ENCODE measurements around the gene ARCN1. TPM values are rescaled to one million over a fixed set of nuclear protein-coding genes. Genes with fewer than 3 reads are reported as not detected.

The ARCN1 gene
- 91.3 and 94.7 TPM in 2 replicates for total RNA-seq

GRCh38 chr11:118572061-118572980, at the start of gene ARCN1:
TSS of gene ARCN1 (plus strand) at chr11:118572409. CDS start at chr11:118572548, 139 bp downstream.
- H3K4me3 Mint-ChIP-seq: peak within 1 kb of the TSS; percentile 93
- TF ChIP-seq CTCF (IDR thresholded peaks at IDR 0.05): no peak
- peak; percentile 88 for ATAC-seq (ENCODE audit: low read depth)

GRCh38 chr11:118522571-118523072, 49.6 kb upstream of the ARCN1 start:
- Mint-ChIP-seq H3K36me3 (ENCODE audit: low read depth) (peaks cover 55% of the 10 kb centered on the region), H3K27me3 (no peaks in the 10 kb centered on the region), H3K27ac (peak overlapping the region; percentile 7), H3K4me1 (peaks cover 8% of the 10 kb centered on the region), H3K4me3 (no peak overlapping the region), H3K9me3 (no peaks in the 10 kb centered on the region)
- ChIA-PET POLR2A (no interaction called here), CTCF (no interaction called here)
- DNase-seq: no peak
- no peak for ATAC-seq (ENCODE audit: low read depth)
- no peak for TF ChIP-seq CTCF (IDR thresholded peaks at IDR 0.05)
- intact Hi-C loops (cut with micrococcal nuclease): no loop called here

More at GRCh38 chr11:118572061-118572980, at the start of gene ARCN1:
- Mint-ChIP-seq H3K27me3 (no peaks in the 10 kb centered on the region), H3K4me1 (peaks cover 45% of the 10 kb centered on the region), H3K9me3 (no peaks in the 10 kb centered on the region), H3K36me3 (ENCODE audit: low read depth) (peaks cover 21% of the 10 kb centered on the region), H3K27ac (peak within 1 kb of the TSS; percentile 86)
- ChIA-PET POLR2A (interaction anchor here (0.5 to 1.5 kb wide), 18 partner anchors 17 to 762 kb away, joined by 3 to 9 read pairs (median 4); partner anchors contain the start of genes HMBS, KMT2A, PHLDB1 and TMEM25), CTCF (interaction anchor here (0.8 kb wide), 1 partner anchor 37 kb away, joined by 3 read pairs; no protein-coding TSS in a partner anchor)
- DNase-seq: peak; percentile 67
- intact Hi-C loops (cut with micrococcal nuclease): loop anchor here (1.0 to 5.0 kb wide), 5 partner anchors 38 to 426 kb away; partner anchors contain the start of genes ATP5MG, CENATAC, KMT2A and UBE4A

GRCh38 chr11:118524356-118524755, 47.9 kb upstream of the ARCN1 start:
- peaks cover 11% of the 10 kb centered on the region for H3K4me1 Mint-ChIP-seq
- no peak for ATAC-seq (ENCODE audit: low read depth)
- ChIA-PET CTCF (no interaction called here), POLR2A (no interaction called here)
- H3K36me3 Mint-ChIP-seq (ENCODE audit: low read depth): peaks cover 50% of the 10 kb centered on the region
- intact Hi-C loops (cut with micrococcal nuclease): no loop called here
- DNase-seq: no peak
- H3K27me3 Mint-ChIP-seq: no peaks in the 10 kb centered on the region
- no peak overlapping the region for H3K27ac Mint-ChIP-seq
- no peak for TF ChIP-seq CTCF (IDR thresholded peaks at IDR 0.05)
- no peak overlapping the region for H3K4me3 Mint-ChIP-seq
- H3K9me3 Mint-ChIP-seq: no peaks in the 10 kb centered on the region

- intact Hi-C loops (cut with micrococcal nuclease): no loop called here
- peaks cover 13% of the 10 kb centered on the region for H3K4me1 Mint-ChIP-seq
- no peak overlapping the region for H3K27ac Mint-ChIP-seq
- no peaks in the 10 kb centered on the region for H3K9me3 Mint-ChIP-seq
- H3K36me3 Mint-ChIP-seq (ENCODE audit: low read depth): peaks cover 44% of the 10 kb centered on the region
- ChIA-PET POLR2A (interaction anchor here (0.6 to 0.7 kb wide), 2 partner anchors 23 to 40 kb away, joined by 3 read pairs; no protein-coding TSS in a partner anchor), CTCF (no interaction called here)
- H3K27me3 Mint-ChIP-seq: no peaks in the 10 kb centered on the region
- no peak for TF ChIP-seq CTCF (IDR thresholded peaks at IDR 0.05)
- DNase-seq: no peak
- no peak for ATAC-seq (ENCODE audit: low read depth)
- H3K4me3 Mint-ChIP-seq: no peak overlapping the region
Measured at GRCh38 chr11:118524757-118525470, 47.3 kb upstream of the ARCN1 start.

All from activated B cell treated with CpG ODN at 0.5 μM for 24 hours (primary cell).